Stomach (tissue), 4 donors: ENCODE measurements around the gene RPP25.

Experiments
- EP300 ChIP-seq: sonication (generic); formaldehyde crosslinking; IDR thresholded peaks from one replicate; pipeline ENCODE4 v1.6.1; 2017; ENCODE audit warnings: antibody characterized with exemption
- POLR2A ChIP-seq, 4 donors: fragments of 450-650 bp; IDR thresholded peaks; one replicate each; pipeline ENCODE4 v1.6.1; 2016; ENCODE audit warnings: antibody characterized with exemption in 4 of 4, control low read depth in 2 of 4, mild to moderate bottlenecking in 1 of 4, moderate library complexity in 1 of 4
- POLR2AphosphoS5 ChIP-seq, 3 donors: sonication (generic); formaldehyde crosslinking; IDR thresholded peaks; one replicate each; pipeline ENCODE4 v1.6.1; 2016; ENCODE audit warnings: antibody characterized with exemption in 3 of 3
- TF ChIP-seq, protein P1 (sequence below), 7 experiments: fragments of 450-650 bp in 4 of 7; fragments of 200-600 bp in 3 of 7; sonication (generic) in 3 of 7; IDR thresholded peaks; one replicate each; pipeline ENCODE4 v1.5.1; 2016 to 2019; ENCODE audit warnings: antibody characterized with exemption in 7 of 7, control low read depth in 2 of 7, mild to moderate bottlenecking in 1 of 7

DNA sequence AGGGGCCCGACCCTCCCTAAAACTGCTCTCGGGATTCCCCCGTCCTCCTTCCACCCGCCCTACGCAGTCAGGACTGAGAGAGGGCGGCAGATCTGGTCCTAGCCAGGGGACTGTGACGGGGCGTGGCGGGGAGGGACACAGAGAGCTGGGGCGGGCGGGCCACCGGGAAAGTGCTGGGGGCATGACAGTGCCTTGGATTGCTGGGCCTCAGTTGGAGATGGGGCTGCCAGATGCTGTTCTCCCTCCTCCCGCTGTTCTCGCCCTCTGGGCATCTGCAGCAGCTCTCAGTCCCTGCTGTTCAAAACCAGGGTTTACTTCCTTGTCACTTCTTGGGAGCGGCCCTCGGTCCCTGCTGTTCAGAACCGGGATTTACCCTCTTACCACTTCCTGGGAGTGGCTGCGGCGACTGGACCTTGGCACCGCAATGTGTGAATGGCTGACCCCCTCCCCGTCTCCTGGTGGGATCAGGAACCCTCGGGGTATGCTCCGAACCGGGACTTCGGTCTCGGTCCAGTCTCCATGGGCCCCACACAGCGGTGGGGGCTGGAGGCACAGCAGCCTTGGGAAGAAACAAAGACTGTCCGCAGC lies 1.8 kb upstream of the RPP25 start:
- TF ChIP-seq POLR2AphosphoS5 (IDR thresholded peaks at IDR 0.05) (peak in 2 of 3 donors; percentile 76 to 83), POLR2A (IDR thresholded peaks at IDR 0.05) (peak in 1 of 4 donors; percentile 56), EP300 (no peak)
- TF ChIP-seq, protein P1, sequence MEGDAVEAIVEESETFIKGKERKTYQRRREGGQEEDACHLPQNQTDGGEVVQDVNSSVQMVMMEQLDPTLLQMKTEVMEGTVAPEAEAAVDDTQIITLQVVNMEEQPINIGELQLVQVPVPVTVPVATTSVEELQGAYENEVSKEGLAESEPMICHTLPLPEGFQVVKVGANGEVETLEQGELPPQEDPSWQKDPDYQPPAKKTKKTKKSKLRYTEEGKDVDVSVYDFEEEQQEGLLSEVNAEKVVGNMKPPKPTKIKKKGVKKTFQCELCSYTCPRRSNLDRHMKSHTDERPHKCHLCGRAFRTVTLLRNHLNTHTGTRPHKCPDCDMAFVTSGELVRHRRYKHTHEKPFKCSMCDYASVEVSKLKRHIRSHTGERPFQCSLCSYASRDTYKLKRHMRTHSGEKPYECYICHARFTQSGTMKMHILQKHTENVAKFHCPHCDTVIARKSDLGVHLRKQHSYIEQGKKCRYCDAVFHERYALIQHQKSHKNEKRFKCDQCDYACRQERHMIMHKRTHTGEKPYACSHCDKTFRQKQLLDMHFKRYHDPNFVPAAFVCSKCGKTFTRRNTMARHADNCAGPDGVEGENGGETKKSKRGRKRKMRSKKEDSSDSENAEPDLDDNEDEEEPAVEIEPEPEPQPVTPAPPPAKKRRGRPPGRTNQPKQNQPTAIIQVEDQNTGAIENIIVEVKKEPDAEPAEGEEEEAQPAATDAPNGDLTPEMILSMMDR (IDR thresholded peaks at IDR 0.05): peak in 4 of 7 experiments; percentile 35 to 75 (median 46)
